Loucy (cell line): ENCODE data around the gene MGAT5B.

ENCODE experiments used
- EZH2phosphoT487 ChIP-seq: fragments of 200-600 bp; IDR thresholded peaks from 2 replicates; pipeline ENCODE4 v1.6.1; 2018; ENCODE audit warnings: antibody characterized with exemption, mild to moderate bottlenecking, moderate library complexity, borderline replicate concordance
- TF ChIP-seq, protein P1 (sequence below): fragments of 200-600 bp; sonication (generic); conservative IDR thresholded peaks from 2 replicates; pipeline ENCODE4 v1.5.1; 2014; ENCODE audit warnings: mild to moderate bottlenecking, antibody characterized with exemption, low read length

DNA sequence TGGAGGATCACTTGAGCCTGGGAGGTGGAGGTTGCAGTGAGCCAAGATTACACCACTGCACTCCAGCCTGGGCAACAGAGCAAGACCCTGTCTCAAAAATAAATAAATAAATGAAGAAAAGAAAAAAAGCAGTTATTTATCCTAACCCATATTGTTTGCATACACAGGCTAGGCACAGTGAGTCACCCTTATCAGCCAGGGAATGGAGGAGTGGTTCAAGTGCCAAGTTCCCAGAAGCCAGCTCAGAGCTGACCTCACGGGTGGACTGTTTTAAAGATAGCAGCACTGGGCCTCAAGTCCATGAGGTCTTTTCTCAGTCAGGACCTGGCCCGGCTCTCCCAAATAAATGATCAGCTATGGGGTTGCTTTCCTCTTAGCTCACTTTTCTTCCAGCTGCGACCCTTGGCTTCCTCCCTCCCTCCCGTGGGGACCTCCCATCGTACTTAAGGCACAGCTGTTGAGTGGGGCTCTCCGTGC is 22.6 kb upstream of the MGAT5B start:
- TF ChIP-seq, protein P1, sequence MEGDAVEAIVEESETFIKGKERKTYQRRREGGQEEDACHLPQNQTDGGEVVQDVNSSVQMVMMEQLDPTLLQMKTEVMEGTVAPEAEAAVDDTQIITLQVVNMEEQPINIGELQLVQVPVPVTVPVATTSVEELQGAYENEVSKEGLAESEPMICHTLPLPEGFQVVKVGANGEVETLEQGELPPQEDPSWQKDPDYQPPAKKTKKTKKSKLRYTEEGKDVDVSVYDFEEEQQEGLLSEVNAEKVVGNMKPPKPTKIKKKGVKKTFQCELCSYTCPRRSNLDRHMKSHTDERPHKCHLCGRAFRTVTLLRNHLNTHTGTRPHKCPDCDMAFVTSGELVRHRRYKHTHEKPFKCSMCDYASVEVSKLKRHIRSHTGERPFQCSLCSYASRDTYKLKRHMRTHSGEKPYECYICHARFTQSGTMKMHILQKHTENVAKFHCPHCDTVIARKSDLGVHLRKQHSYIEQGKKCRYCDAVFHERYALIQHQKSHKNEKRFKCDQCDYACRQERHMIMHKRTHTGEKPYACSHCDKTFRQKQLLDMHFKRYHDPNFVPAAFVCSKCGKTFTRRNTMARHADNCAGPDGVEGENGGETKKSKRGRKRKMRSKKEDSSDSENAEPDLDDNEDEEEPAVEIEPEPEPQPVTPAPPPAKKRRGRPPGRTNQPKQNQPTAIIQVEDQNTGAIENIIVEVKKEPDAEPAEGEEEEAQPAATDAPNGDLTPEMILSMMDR: no peak
- TF ChIP-seq EZH2phosphoT487: no peak
